GM12875 (cell line): ENCODE results near the gene PDK2.

Source experiments
- H3K4me3 ChIP-seq: one replicate; pipeline ENCODE4 v1.5.1; 2011; ENCODE audit warnings: low read depth, low read length, control low read depth
- TF ChIP-seq, protein P1 (sequence below): IDR thresholded peaks from 2 replicates; pipeline ENCODE4 v1.5.1; 2011; ENCODE audit warnings: low read depth, mild to moderate bottlenecking, control low read depth, inconsistent platforms, low read length, moderate library complexity, borderline replicate concordance; ENCODE audit not compliant: insufficient read depth

Gene PDK2

DNA sequence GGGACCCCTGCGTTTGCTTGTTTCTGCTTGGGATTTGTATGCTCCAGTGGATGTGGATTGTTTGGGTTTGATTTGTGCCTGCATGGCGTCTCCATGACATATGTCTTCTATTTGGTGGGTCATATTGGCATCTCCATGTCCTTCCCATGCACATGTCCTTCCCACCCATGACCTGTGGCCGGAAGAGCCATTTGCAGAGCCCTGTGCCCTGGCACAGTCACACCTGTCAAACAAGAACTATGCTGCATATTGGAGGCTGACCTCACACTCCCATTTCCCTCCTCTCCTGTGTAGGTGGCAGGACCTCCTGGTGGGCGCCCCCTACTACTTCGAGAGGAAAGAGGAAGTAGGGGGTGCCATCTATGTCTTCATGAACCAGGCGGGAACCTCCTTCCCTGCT is 23.5 kb upstream of the PDK2 start:
- TF ChIP-seq, protein P1, sequence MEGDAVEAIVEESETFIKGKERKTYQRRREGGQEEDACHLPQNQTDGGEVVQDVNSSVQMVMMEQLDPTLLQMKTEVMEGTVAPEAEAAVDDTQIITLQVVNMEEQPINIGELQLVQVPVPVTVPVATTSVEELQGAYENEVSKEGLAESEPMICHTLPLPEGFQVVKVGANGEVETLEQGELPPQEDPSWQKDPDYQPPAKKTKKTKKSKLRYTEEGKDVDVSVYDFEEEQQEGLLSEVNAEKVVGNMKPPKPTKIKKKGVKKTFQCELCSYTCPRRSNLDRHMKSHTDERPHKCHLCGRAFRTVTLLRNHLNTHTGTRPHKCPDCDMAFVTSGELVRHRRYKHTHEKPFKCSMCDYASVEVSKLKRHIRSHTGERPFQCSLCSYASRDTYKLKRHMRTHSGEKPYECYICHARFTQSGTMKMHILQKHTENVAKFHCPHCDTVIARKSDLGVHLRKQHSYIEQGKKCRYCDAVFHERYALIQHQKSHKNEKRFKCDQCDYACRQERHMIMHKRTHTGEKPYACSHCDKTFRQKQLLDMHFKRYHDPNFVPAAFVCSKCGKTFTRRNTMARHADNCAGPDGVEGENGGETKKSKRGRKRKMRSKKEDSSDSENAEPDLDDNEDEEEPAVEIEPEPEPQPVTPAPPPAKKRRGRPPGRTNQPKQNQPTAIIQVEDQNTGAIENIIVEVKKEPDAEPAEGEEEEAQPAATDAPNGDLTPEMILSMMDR: no peak

DNA sequence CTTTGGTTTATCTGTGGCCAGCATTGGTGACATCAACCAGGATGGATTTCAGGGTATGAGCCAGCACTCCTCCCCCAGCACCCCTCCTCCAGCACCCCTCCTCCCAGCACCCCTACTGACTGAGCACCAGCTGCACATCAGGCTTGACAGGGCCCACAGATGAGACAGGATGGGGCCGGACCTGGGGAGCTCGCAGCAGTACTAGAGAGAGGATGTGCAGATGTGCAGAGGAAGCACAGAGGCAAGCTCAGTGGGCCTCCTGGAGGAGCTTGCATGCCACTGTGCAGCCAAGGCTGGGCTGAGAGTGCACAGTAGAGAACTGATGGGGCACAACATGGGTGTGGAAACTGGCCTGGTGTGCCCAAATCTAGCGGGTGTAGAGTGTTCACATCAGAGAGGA is 23.0 kb upstream of the PDK2 start:
- H3K4me3 ChIP-seq: no peak overlapping the region
- TF ChIP-seq, protein P1: no peak

More for the DNA sequence above, 23.5 kb upstream of the PDK2 start:
- H3K4me3 ChIP-seq: no peak overlapping the region

- no peak overlapping the region for H3K4me3 ChIP-seq
- TF ChIP-seq, protein P1: no peak
Observed at GRCh38 chr17:50072925-50073324, 22.2 kb upstream of the PDK2 start.

DNA sequence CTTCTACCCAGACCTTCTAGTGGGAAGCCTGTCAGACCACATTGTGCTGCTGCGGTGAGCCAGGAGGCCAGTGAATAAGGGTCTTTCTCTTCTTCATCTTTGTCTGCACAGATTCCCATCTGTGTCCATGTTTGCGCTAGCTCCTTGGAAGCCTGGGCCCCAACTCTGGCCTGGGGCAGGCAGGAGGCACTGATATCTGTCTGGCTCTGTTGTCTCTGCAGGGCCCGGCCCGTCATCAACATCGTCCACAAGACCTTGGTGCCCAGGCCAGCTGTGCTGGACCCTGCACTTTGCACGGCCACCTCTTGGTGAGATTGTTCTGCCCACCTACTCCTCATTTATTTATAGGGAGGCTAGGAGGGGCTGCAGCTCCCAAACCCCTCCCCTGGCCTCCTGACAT is 20.9 kb upstream of the PDK2 start:
- H3K4me3 ChIP-seq: no peak overlapping the region

DNA sequence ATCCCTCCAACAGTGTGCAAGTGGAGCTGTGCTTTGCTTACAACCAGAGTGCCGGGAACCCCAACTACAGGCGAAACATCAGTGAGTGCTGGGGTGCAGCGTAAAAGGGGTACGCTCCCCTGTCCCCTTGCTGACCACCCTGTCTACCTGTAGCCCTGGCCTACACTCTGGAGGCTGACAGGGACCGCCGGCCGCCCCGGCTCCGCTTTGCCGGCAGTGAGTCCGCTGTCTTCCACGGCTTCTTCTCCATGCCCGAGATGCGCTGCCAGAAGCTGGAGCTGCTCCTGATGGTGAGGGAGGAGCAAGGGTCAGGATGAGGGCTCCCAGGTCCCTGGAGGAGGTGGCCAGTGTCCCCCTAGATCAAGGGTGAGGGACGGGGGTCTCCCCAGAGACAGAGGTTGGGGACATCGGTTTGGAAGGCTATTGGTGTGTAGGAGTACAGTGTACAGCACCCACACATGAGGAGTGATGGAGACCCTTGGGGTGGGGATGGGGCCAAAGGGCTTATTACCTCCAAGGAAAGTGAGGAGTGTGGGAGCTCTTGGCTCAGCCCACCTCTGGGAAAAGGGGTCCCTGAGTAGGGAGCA is 19.6 kb upstream of the PDK2 start:
- no peak overlapping the region for H3K4me3 ChIP-seq
- TF ChIP-seq, protein P1: no peak

More for the DNA sequence above, 20.9 kb upstream of the PDK2 start:
- TF ChIP-seq, protein P1: no peak

DNA sequence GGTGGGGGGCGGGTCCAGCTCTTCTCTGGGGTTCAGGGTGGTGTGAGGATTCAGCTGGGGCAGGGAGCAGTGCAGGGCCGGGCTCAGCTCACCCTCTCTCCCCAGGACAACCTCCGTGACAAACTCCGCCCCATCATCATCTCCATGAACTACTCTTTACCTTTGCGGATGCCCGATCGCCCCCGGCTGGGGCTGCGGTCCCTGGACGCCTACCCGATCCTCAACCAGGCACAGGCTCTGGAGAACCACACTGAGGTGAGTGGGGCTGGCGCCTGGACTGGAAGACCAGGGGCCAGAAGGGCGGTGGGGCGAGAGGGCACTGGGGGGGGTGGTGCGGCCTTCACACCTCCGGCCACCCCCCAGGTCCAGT is 18.9 kb upstream of the PDK2 start:
- H3K4me3 ChIP-seq: no peak overlapping the region
- TF ChIP-seq, protein P1: no peak

- TF ChIP-seq, protein P1: no peak
- no peak overlapping the region for H3K4me3 ChIP-seq
Observed at GRCh38 chr17:50076591-50077235, 18.4 kb upstream of the PDK2 start.
